ENCODE results near the gene PRKCE.
A peak's percentile ranks its signal among the peaks of the same experiment; 100 is the strongest.
"Not testable (repeated sequence)": the region's sequence is repeated elsewhere in the genome, so short reads cannot be mapped to it uniquely, and the experiment has no call there.

PRKCE gene

GRCh38 chr2:45911538-45911937 lies 260.1 kb downstream of the PRKCE start:
- DNase-seq (ENCODE audit: low read depth) = no peak

GRCh38 chr2:45912109-45912508 lies 260.6 kb downstream of the PRKCE start:
- no peak for DNase-seq (ENCODE audit: low read depth)

GRCh38 chr2:45913539-45913938 lies 262.1 kb downstream of the PRKCE start:
- no peak for DNase-seq (ENCODE audit: low read depth)

GRCh38 chr2:45915523-45915922 lies 264.0 kb downstream of the PRKCE start:
- no peak for DNase-seq (ENCODE audit: low read depth)

GRCh38 chr2:45917561-45918176 lies 266.2 kb downstream of the PRKCE start:
- DNase-seq (ENCODE audit: low read depth) = not testable (repeated sequence)

GRCh38 chr2:45918463-45919159 lies 267.1 kb downstream of the PRKCE start:
- DNase-seq (ENCODE audit: low read depth) = no peak

GRCh38 chr2:45919160-45919650 lies 267.7 kb downstream of the PRKCE start:
- DNase-seq (ENCODE audit: low read depth) = no peak

GRCh38 chr2:45919711-45920111 lies 268.2 kb downstream of the PRKCE start:
- no peak for DNase-seq (ENCODE audit: low read depth)

GRCh38 chr2:45921921-45922320 lies 270.4 kb downstream of the PRKCE start:
- no peak for DNase-seq (ENCODE audit: low read depth)

- no peak for DNase-seq (ENCODE audit: low read depth)
Observed at GRCh38 chr2:45922577-45922988, 271.1 kb downstream of the PRKCE start.

GRCh38 chr2:45923701-45924100 lies 272.2 kb downstream of the PRKCE start:
- DNase-seq (ENCODE audit: low read depth) = no peak

GRCh38 chr2:45925026-45925425 lies 273.6 kb downstream of the PRKCE start:
- DNase-seq (ENCODE audit: low read depth) = no peak

- DNase-seq (ENCODE audit: low read depth) = no peak
Observed at GRCh38 chr2:45925636-45926366, 274.3 kb downstream of the PRKCE start.

- no peak for DNase-seq (ENCODE audit: low read depth)
Observed at GRCh38 chr2:45928946-45929345, 277.5 kb downstream of the PRKCE start.

- no peak for DNase-seq (ENCODE audit: low read depth)
Observed at GRCh38 chr2:45929674-45930395, 278.4 kb downstream of the PRKCE start.

- no peak for DNase-seq (ENCODE audit: low read depth)
Observed at GRCh38 chr2:45930396-45930792, 278.9 kb downstream of the PRKCE start.

GRCh38 chr2:45932278-45932975 lies 281.0 kb downstream of the PRKCE start:
- DNase-seq (ENCODE audit: low read depth) = no peak

- peak; percentile 95 for DNase-seq (ENCODE audit: low read depth)
Observed at GRCh38 chr2:45935791-45936622, 284.5 kb downstream of the PRKCE start.

- DNase-seq (ENCODE audit: low read depth) = no peak
Observed at GRCh38 chr2:45936623-45936979, 285.1 kb downstream of the PRKCE start.

GRCh38 chr2:45937990-45938389 lies 286.5 kb downstream of the PRKCE start:
- DNase-seq (ENCODE audit: low read depth) = no peak

All from GM04503 (cell line).